Measurements from ENCODE around the gene AP1S3.

The AP1S3 gene

GRCh38 chr2:223723954-223724411, 113.4 kb downstream of the AP1S3 start:
- no peak for TF ChIP-seq CTCF (IDR thresholded peaks at IDR 0.05; ENCODE audit: control extremely low read depth, extremely low read depth, low read depth, missing control alignments)
- no peak for DNase-seq (ENCODE audit: extremely low spot score)
- POLR2A ChIA-PET: no interaction called here
- CTCF ChIA-PET: interaction anchor here (1.8 kb wide), 1 partner anchor 136 kb away, joined by 3 read pairs; no protein-coding TSS in a partner anchor

GRCh38 chr2:223722226-223722625, 115.2 kb downstream of the AP1S3 start:
- ChIA-PET CTCF (no interaction called here), POLR2A (no interaction called here)
- TF ChIP-seq CTCF (IDR thresholded peaks at IDR 0.05; ENCODE audit: control extremely low read depth, extremely low read depth, low read depth, missing control alignments): no peak
- DNase-seq (ENCODE audit: extremely low spot score): no peak

- POLR2A ChIA-PET: no interaction called here
- no peak for TF ChIP-seq CTCF (IDR thresholded peaks at IDR 0.05; ENCODE audit: control extremely low read depth, extremely low read depth, low read depth, missing control alignments)
- DNase-seq (ENCODE audit: extremely low spot score): no peak
- CTCF ChIA-PET: no interaction called here
Measured at GRCh38 chr2:223721746-223722145, 115.6 kb downstream of the AP1S3 start.

- CTCF ChIA-PET: interaction anchor here (0.8 to 1.0 kb wide), 2 partner anchors 12 to 44 kb away, joined by 3 read pairs; no protein-coding TSS in a partner anchor
- TF ChIP-seq CTCF (IDR thresholded peaks at IDR 0.05; ENCODE audit: control extremely low read depth, extremely low read depth, low read depth, missing control alignments): no peak
- POLR2A ChIA-PET: interaction anchor here (0.6 kb wide), 1 partner anchor 246 kb away, joined by 4 read pairs; no protein-coding TSS in a partner anchor
- DNase-seq (ENCODE audit: extremely low spot score): no peak
Measured at GRCh38 chr2:223720367-223720766, 117.0 kb downstream of the AP1S3 start.

- ChIA-PET POLR2A (no interaction called here), CTCF (interaction anchor here (1.0 to 1.4 kb wide), 4 partner anchors 9 to 741 kb away, joined by 3 read pairs; no protein-coding TSS in a partner anchor)
- no peak for DNase-seq (ENCODE audit: extremely low spot score)
- TF ChIP-seq CTCF (IDR thresholded peaks at IDR 0.05; ENCODE audit: control extremely low read depth, extremely low read depth, low read depth, missing control alignments): no peak
Measured at GRCh38 chr2:223712642-223713041, 124.7 kb downstream of the AP1S3 start.

- ChIA-PET CTCF (interaction anchor here (1.0 to 1.4 kb wide), 5 partner anchors 8 to 740 kb away, joined by 3 read pairs; no protein-coding TSS in a partner anchor), POLR2A (no interaction called here)
- no peak for DNase-seq (ENCODE audit: extremely low spot score)
Measured at GRCh38 chr2:223711596-223712326, 125.6 kb downstream of the AP1S3 start.

More at GRCh38 chr2:223711596-223712326, 125.6 kb downstream of the AP1S3 start:
- no peak for TF ChIP-seq CTCF (IDR thresholded peaks at IDR 0.05; ENCODE audit: control extremely low read depth, extremely low read depth, low read depth, missing control alignments)
